WTC11 (cell line): ENCODE results near the gene CNTNAP2. TPM values are rescaled to one million over a fixed set of nuclear protein-coding genes. Genes with fewer than 3 reads are reported as not detected.

ENCODE experiments used
- ATAC-seq: fragments of 200-7000 bp; cut with Tn5 transposase; 2 replicates; pipeline ENCODE4 v1.10.0; 2021; ENCODE audit warnings: mild to moderate bottlenecking, moderate library complexity
- CTCF ChIA-PET: fragments of 300-600 bp; sonication (Branson Sonifier 250); formaldehyde crosslinking; loops from one replicate; lab custom pipeline; 2021; ENCODE audit warnings: antibody characterized with exemption; lab: Charles Lee
- POLR2A ChIA-PET: fragments of 350-600 bp; sonication (Branson Sonifier 250); formaldehyde crosslinking; loops from one replicate; lab custom pipeline; 2021; ENCODE audit warnings: antibody characterized with exemption; lab: Charles Lee
- DNase-seq: peaks from one replicate; pipeline ENCODE4 v3.0.0; 2021; ENCODE audit warnings: low spot score
- H3K27ac Mint-ChIP-seq: 2 replicates; pipeline ENCODE4 v1.8.0; 2021; ENCODE audit warnings: mixed read lengths
- H3K27me3 Mint-ChIP-seq: 2 replicates; pipeline ENCODE4 v1.8.0; 2021; ENCODE audit warnings: low read depth, mild to moderate bottlenecking, moderate library complexity, mixed read lengths
- H3K36me3 Mint-ChIP-seq: 2 replicates; pipeline ENCODE4 v1.8.0; 2021; ENCODE audit warnings: mixed read lengths
- H3K4me1 Mint-ChIP-seq: 2 replicates; pipeline ENCODE4 v1.8.0; 2022; ENCODE audit warnings: mixed read lengths
- H3K4me3 Mint-ChIP-seq: 2 replicates; pipeline ENCODE4 v1.8.0; 2021; ENCODE audit warnings: mild to moderate bottlenecking, moderate library complexity, mixed read lengths
- H3K9me3 Mint-ChIP-seq: 2 replicates; pipeline ENCODE4 v1.8.0; 2021; ENCODE audit warnings: mixed read lengths
- AFF4 ChIP-seq: sonication (generic); formaldehyde crosslinking; IDR thresholded peaks from 2 replicates; pipeline ENCODE4 v1.8.1; 2023; ENCODE audit warnings: mild to moderate bottlenecking, missing genetic modification reagents, borderline replicate concordance
- E2F1 ChIP-seq: sonication (generic); formaldehyde crosslinking; IDR thresholded peaks from 2 replicates; pipeline ENCODE4 v1.8.0; 2022; ENCODE audit warnings: mild to moderate bottlenecking, missing genetic modification reagents
- ESRRA ChIP-seq: sonication (generic); formaldehyde crosslinking; IDR thresholded peaks from 2 replicates; pipeline ENCODE4 v1.8.1; 2022; ENCODE audit warnings: mild to moderate bottlenecking, missing genetic modification reagents, borderline replicate concordance
- FOXJ3 ChIP-seq: sonication (generic); formaldehyde crosslinking; IDR thresholded peaks from 2 replicates; pipeline ENCODE4 v1.9.0; 2021; ENCODE audit warnings: missing genetic modification reagents, mild to moderate bottlenecking, borderline replicate concordance
- FOXP1 ChIP-seq: sonication (generic); formaldehyde crosslinking; IDR thresholded peaks from 2 replicates; pipeline ENCODE4 v1.8.0; 2022; ENCODE audit warnings: missing genetic modification reagents, mild to moderate bottlenecking, moderate library complexity, borderline replicate concordance
- FOXP4 ChIP-seq: sonication (generic); formaldehyde crosslinking; IDR thresholded peaks from 2 replicates; pipeline ENCODE4 v1.8.0; 2022; ENCODE audit warnings: mild to moderate bottlenecking, missing genetic modification reagents
- GTF2I ChIP-seq: fragments of 250-450 bp; sonication (Bioruptor Pico); conservative IDR thresholded peaks from 2 replicates; pipeline ENCODE4 v1.4.0; 2021; ENCODE audit warnings: mild to moderate bottlenecking
- HMGA2 ChIP-seq: fragments of 250-450 bp; sonication (Bioruptor Pico); IDR thresholded peaks from 2 replicates; pipeline ENCODE4 v1.4.0; 2021; ENCODE audit warnings: mild to moderate bottlenecking, moderate library complexity
- HMGXB4 ChIP-seq: sonication (generic); formaldehyde crosslinking; IDR thresholded peaks from 2 replicates; pipeline ENCODE4 v1.8.1; 2023; ENCODE audit warnings: mild to moderate bottlenecking, moderate library complexity, missing genetic modification reagents
- NFE2L1 ChIP-seq: sonication (generic); formaldehyde crosslinking; IDR thresholded peaks from 2 replicates; pipeline ENCODE4 v1.8.1; 2023; ENCODE audit warnings: missing genetic modification reagents
- NFYB ChIP-seq: sonication (generic); formaldehyde crosslinking; conservative IDR thresholded peaks from 2 replicates; pipeline ENCODE4 v1.8.0; 2022; ENCODE audit warnings: low read depth, missing genetic modification reagents
- NR1H2 ChIP-seq: sonication (generic); formaldehyde crosslinking; IDR thresholded peaks from 2 replicates; pipeline ENCODE4 v1.9.0; 2021; ENCODE audit warnings: mild to moderate bottlenecking, moderate library complexity, missing genetic modification reagents
- RORB ChIP-seq: fragments of 250-450 bp; sonication (Bioruptor Pico); IDR thresholded peaks from 2 replicates; pipeline ENCODE4 v1.9.0; 2021; ENCODE audit warnings: mild to moderate bottlenecking
- SMAD3 ChIP-seq: sonication (generic); formaldehyde crosslinking; IDR thresholded peaks from 2 replicates; pipeline ENCODE4 v1.8.0; 2022; ENCODE audit warnings: missing genetic modification reagents, mild to moderate bottlenecking, borderline replicate concordance
- ZMAT4 ChIP-seq: fragments of 250-450 bp; sonication (Bioruptor Pico); IDR thresholded peaks from 2 replicates; pipeline ENCODE4 v1.9.0; 2021; ENCODE audit warnings: mild to moderate bottlenecking
- ZNF121 ChIP-seq: sonication (generic); formaldehyde crosslinking; IDR thresholded peaks from 2 replicates; pipeline ENCODE4 v1.8.0; 2023; ENCODE audit warnings: missing genetic modification reagents
- ZNF317 ChIP-seq: sonication (generic); formaldehyde crosslinking; IDR thresholded peaks from 2 replicates; pipeline ENCODE4 v1.8.1; 2023; ENCODE audit warnings: low read depth, mild to moderate bottlenecking, moderate library complexity, missing genetic modification reagents, borderline replicate concordance
- total RNA-seq: library from RNA; stranded (reverse); gene quantifications from 3 replicates; pipeline ENCODE4 v1.2.3, GENCODE V29; 2021
- TF ChIP-seq, protein P1 (sequence below): sonication (generic); formaldehyde crosslinking; IDR thresholded peaks from 2 replicates; pipeline ENCODE4 v1.8.0; 2022; ENCODE audit warnings: mild to moderate bottlenecking, missing genetic modification reagents
- TF ChIP-seq, protein P2 (sequence below): fragments of 250-450 bp; sonication (Bioruptor Pico); IDR thresholded peaks from 2 replicates; pipeline ENCODE4 v1.8.0; 2021; ENCODE audit warnings: mild to moderate bottlenecking

CNTNAP2 gene
- total RNA-seq, 1 experiment from 2014 or later: 63.8 TPM

DNA sequence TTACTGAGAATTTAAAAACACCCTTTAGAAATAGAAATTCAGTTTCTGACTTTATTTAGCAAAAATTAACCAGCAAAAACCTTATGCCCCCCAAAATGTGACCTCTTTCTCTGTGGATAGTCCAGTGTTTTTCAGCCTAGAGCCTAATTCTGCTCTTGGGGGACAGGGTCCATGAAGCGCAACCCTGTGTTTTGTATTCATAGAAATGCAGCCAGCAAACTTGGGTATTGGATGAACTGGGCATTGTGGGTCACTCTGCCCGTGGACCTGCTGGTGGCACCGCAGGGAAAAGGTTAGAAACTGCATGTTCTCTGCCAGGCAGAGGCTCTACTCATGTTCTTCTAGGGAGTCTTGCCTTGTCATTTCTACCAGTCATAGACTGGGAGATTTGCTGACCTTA is 1686.5 kb downstream of the CNTNAP2 start:
- ChIA-PET POLR2A (no interaction called here), CTCF (no interaction called here)
- peaks cover 8% of the 10 kb centered on the region for H3K36me3 Mint-ChIP-seq
- ATAC-seq: no peak
- H3K27ac Mint-ChIP-seq: no peak overlapping the region
- H3K9me3 Mint-ChIP-seq: peaks cover 17% of the 10 kb centered on the region
- H3K4me3 Mint-ChIP-seq: no peak overlapping the region
- no peak for TF ChIP-seq AFF4
- no peak for TF ChIP-seq NFYB (CRISPR knock-in tag)
- TF ChIP-seq FOXP1 (CRISPR knock-in tag): no peak
- TF ChIP-seq FOXP4 (CRISPR knock-in tag): no peak
- TF ChIP-seq E2F1: no peak
- no peak for TF ChIP-seq GTF2I (CRISPR knock-in tag)
- no peak for TF ChIP-seq ZMAT4 (CRISPR knock-in tag)
- no peak for TF ChIP-seq NFE2L1 (CRISPR knock-in tag)
- no peak for TF ChIP-seq SMAD3 (CRISPR knock-in tag)
- TF ChIP-seq HMGXB4: no peak
- no peak for TF ChIP-seq ZNF121 (CRISPR knock-in tag)
- TF ChIP-seq NR1H2 (CRISPR knock-in tag): no peak
- no peak for TF ChIP-seq FOXJ3 (CRISPR knock-in tag)
- no peak for TF ChIP-seq RORB (CRISPR knock-in tag)
- TF ChIP-seq ZNF317 (CRISPR knock-in tag): no peak
- TF ChIP-seq, protein P1, sequence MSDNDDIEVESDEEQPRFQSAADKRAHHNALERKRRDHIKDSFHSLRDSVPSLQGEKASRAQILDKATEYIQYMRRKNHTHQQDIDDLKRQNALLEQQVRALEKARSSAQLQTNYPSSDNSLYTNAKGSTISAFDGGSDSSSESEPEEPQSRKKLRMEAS (CRISPR knock-in tag): no peak
- no peak for TF ChIP-seq ESRRA
- TF ChIP-seq, protein P2, sequence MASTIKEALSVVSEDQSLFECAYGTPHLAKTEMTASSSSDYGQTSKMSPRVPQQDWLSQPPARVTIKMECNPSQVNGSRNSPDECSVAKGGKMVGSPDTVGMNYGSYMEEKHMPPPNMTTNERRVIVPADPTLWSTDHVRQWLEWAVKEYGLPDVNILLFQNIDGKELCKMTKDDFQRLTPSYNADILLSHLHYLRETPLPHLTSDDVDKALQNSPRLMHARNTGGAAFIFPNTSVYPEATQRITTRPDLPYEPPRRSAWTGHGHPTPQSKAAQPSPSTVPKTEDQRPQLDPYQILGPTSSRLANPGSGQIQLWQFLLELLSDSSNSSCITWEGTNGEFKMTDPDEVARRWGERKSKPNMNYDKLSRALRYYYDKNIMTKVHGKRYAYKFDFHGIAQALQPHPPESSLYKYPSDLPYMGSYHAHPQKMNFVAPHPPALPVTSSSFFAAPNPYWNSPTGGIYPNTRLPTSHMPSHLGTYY (CRISPR knock-in tag): no peak
- TF ChIP-seq HMGA2: no peak
- TF ChIP-seq, all 79 proteins: peak for 0
- DNase-seq: no peak
- Mint-ChIP-seq H3K27me3 (no peaks in the 10 kb centered on the region; the same call in 1 of the 2 replicates), H3K4me1 (0 out of 2 replicates have a peak, but pooled peaks cover 8% of the 10 kb centered on the region)
